ENCODE data around the gene ACOT6. TPM values are rescaled to one million over a fixed set of nuclear protein-coding genes. Genes with fewer than 3 reads are reported as not detected.
"Not testable (repeated sequence)": the region's sequence is repeated elsewhere in the genome, so short reads cannot be mapped to it uniquely, and the experiment has no call there.

The ACOT6 gene
- total and polyA plus RNA-seq, 2 of the 4 experiments (the other 2 are of a cell fraction), result not detected

DNA sequence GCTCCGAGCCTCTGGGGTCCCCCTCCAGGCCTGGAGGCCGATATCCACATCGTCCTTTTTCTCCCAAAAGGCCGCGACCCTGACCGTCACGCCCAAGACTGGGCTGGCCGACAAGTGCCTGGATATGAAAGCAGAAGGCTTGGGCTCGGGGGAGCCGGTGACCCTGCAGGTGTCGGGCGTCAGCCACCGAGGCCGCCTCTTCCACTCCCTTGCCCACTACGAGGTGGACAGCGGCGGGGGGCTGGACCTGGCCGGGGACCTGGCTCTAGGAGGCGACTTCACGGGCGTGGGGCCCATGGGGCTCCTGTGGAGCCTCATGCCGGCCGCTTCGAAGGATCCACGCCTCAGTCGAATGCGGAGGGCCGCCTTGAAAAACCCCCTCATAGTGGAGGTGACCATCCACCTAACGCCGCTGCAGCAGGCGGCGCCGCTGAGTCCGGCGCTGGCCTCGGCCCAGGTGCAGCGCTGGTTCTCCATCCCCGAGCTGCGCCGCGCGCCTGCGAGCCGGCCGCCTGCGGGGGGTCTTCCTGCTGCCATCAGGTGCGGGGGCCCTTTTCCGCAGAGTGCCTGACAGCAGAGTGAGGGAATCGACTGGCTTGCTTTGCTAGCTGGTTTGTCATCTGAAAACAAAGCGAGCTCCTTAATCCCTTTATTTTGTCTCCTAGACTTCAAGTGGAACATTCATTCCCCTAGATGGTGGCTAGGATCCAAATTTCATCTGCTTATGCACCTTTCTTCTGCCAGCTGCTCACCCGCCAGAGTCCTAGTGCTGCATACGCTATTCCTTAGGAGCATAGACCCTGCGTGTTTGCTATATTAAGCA, 21.9 kb downstream of the ACOT6 start:
- Histone ChIP-seq H2AFZ (replicated peaks; ENCODE audit: low read length, poor library complexity) (peak overlapping the region; percentile 98), H2BK15ac (ENCODE audit: low read depth, low read length) (no peak overlapping the region), H3K4me3 (ENCODE audit: insufficient read depth, low read depth, low read length) (no peak overlapping the region), H2BK20ac (ENCODE audit: low read depth, low read length) (no peak overlapping the region), H3K9me1 (ENCODE audit: insufficient read depth, low read length) (peaks cover 2% of the 10 kb centered on the region; the same call in 1 of the 2 replicates), H3K18ac (ENCODE audit: low read depth, low read length) (no peak overlapping the region), H3K9me3 (ENCODE audit: control insufficient read depth, insufficient read depth, low read length) (no peaks in the 10 kb centered on the region), H3K79me1 (ENCODE audit: low read depth in 1 of 2, low read length in 2 of 2) (no peaks in the 10 kb centered on the region), H3K23ac (ENCODE audit: low read depth, low read length) (no peak overlapping the region), H3K36me3 (ENCODE audit: control insufficient read depth, insufficient read depth, low read length) (no peaks in the 10 kb centered on the region), H4K8ac (ENCODE audit: low read depth in 2 of 2, low read length in 2 of 2) (peak overlapping the region; percentile 62 to 95; a peak in 2 of 4 replicates), H4K20me1 (ENCODE audit: insufficient read depth, low read length) (no peaks in the 10 kb centered on the region), H3K4me1 (ENCODE audit: control insufficient read depth, insufficient read depth, low read length) (no peaks in the 10 kb centered on the region), H3K27ac (ENCODE audit: insufficient read depth, low read length) (no peak overlapping the region), H2AK9ac (replicated peaks; ENCODE audit: low read depth, low read length, poor library complexity) (peak overlapping the region; percentile 89), H3K56ac (ENCODE audit: extremely low read depth, insufficient read depth, low read length) (no peak overlapping the region), H3K9ac (ENCODE audit: low read depth, low read length) (no peak overlapping the region), H3K14ac (replicated peaks; ENCODE audit: low read depth, low read length) (no peak overlapping the region), H3K4me2 (ENCODE audit: low read depth, low read length) (no peak overlapping the region; the same call in 1 of the 2 replicates), H2AK5ac (ENCODE audit: low read depth, low read length) (no peak overlapping the region), H4K91ac (ENCODE audit: insufficient read depth, low read depth, low read length) (peak overlapping the region; percentile 15; the same call in 1 of the 2 replicates), H2BK120ac (ENCODE audit: low read depth, low read length) (no peak overlapping the region), H3K4ac (ENCODE audit: low read depth, low read length) (no peak overlapping the region; the same call in 1 of the 2 replicates), H4K5ac (ENCODE audit: low read depth, low read length) (no peak overlapping the region), H3K27me3 (ENCODE audit: control insufficient read depth, insufficient read depth, low read length) (no peaks in the 10 kb centered on the region; the same call in 1 of the 2 replicates), H2BK5ac (ENCODE audit: low read depth, low read length, poor library complexity, severe bottlenecking) (no peak overlapping the region)
- WGBS, 2 experiments (ENCODE audit: extremely low coverage in 2 of 2, insufficient read length in 1 of 2), result 24% methylated on average over 25 of the region's 53 CpGs; no CpG with 5 or more reads in 1 of the 2 experiments
- no TSS peak for BruUV-seq (replicated peaks)
- intact Hi-C loops (cut with micrococcal nuclease) (loop anchor here (10.0 kb wide), 2 partner anchors 339 to 459 kb away; no protein-coding TSS in a partner anchor), dilution Hi-C loops (cut with HindIII; ENCODE audit: low sequenced_read_pairs, unreplicated experiment) (no loop called here), in situ Hi-C loops (cut with MboI; ENCODE audit: low sequenced_read_pairs) (no loop called here)
- TF ChIP-seq POLR2A (IDR thresholded peaks at IDR 0.05; ENCODE audit: low read depth, low read length), result no peak
- no peak for TF ChIP-seq RCOR1 (IDR thresholded peaks at IDR 0.05; ENCODE audit: insufficient replicate concordance, low read length)
- TF ChIP-seq, protein P1, sequence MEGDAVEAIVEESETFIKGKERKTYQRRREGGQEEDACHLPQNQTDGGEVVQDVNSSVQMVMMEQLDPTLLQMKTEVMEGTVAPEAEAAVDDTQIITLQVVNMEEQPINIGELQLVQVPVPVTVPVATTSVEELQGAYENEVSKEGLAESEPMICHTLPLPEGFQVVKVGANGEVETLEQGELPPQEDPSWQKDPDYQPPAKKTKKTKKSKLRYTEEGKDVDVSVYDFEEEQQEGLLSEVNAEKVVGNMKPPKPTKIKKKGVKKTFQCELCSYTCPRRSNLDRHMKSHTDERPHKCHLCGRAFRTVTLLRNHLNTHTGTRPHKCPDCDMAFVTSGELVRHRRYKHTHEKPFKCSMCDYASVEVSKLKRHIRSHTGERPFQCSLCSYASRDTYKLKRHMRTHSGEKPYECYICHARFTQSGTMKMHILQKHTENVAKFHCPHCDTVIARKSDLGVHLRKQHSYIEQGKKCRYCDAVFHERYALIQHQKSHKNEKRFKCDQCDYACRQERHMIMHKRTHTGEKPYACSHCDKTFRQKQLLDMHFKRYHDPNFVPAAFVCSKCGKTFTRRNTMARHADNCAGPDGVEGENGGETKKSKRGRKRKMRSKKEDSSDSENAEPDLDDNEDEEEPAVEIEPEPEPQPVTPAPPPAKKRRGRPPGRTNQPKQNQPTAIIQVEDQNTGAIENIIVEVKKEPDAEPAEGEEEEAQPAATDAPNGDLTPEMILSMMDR (conservative IDR thresholded peaks at IDR 0.05; ENCODE audit: low read depth, low read length), result 0 out of 2 replicates have a peak, but pooled peaks have one; percentile 13
- POLR2A ChIA-PET (ENCODE audit: unreplicated experiment), result no interaction called here
- CTCF ChIA-PET, result interaction anchor here (0.6 to 2.4 kb wide), 3 partner anchors 21 to 138 kb away, joined by 3 to 12 read pairs (median 10); no protein-coding TSS in a partner anchor
- DNase-seq, result no peak
- ATAC-seq (ENCODE audit: low read depth), result no peak

DNA sequence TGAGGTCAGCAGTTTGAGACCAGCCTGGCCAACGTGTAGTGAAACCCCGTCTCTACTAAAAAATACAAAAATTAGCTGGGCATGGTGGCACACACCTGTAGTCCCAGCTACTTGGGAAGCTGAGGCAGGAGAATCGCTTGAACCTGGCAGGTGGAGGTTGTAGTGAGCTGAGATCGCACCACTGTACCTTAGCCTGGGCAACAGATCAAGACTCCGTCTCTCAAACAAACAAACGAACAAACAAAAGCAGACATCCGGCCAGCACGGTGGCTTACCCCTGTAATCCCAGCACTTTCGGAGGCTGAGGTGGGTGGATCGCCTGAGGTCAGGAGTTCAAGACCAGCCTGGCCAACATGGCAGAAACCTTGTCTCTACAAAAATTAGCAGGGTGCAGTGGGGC, 24.0 kb downstream of the ACOT6 start:
- POLR2A ChIA-PET (ENCODE audit: unreplicated experiment), result not testable (repeated sequence)

More for the DNA sequence above, 24.0 kb downstream of the ACOT6 start:
- H2BK15ac ChIP-seq (ENCODE audit: low read depth, low read length); H3K18ac ChIP-seq (ENCODE audit: low read depth, low read length); H3K4me1 ChIP-seq (ENCODE audit: control insufficient read depth, insufficient read depth, low read length); H2BK120ac ChIP-seq (ENCODE audit: low read depth, low read length); H3K4ac ChIP-seq (ENCODE audit: low read depth, low read length); H4K91ac ChIP-seq (ENCODE audit: insufficient read depth, low read depth, low read length); H2AFZ ChIP-seq (replicated peaks; ENCODE audit: low read length, poor library complexity); H3K27me3 ChIP-seq (ENCODE audit: control insufficient read depth, insufficient read depth, low read length); H3K56ac ChIP-seq (ENCODE audit: extremely low read depth, insufficient read depth, low read length); dilution Hi-C loops (cut with HindIII; ENCODE audit: low sequenced_read_pairs, unreplicated experiment); H2AK5ac ChIP-seq (ENCODE audit: low read depth, low read length); H3K9me3 ChIP-seq (ENCODE audit: control insufficient read depth, insufficient read depth, low read length); H3K23ac ChIP-seq (ENCODE audit: low read depth, low read length); H3K36me3 ChIP-seq (ENCODE audit: control insufficient read depth, insufficient read depth, low read length); BruUV-seq (replicated peaks); H3K9ac ChIP-seq (ENCODE audit: low read depth, low read length); H3K27ac ChIP-seq (ENCODE audit: insufficient read depth, low read length); ATAC-seq (ENCODE audit: low read depth); H4K8ac ChIP-seq (ENCODE audit: low read depth in 2 of 2, low read length in 2 of 2); H3K14ac ChIP-seq (replicated peaks; ENCODE audit: low read depth, low read length); H4K5ac ChIP-seq (ENCODE audit: low read depth, low read length); H4K20me1 ChIP-seq (ENCODE audit: insufficient read depth, low read length); H2AK9ac ChIP-seq (replicated peaks; ENCODE audit: low read depth, low read length, poor library complexity); DNase-seq; H2BK5ac ChIP-seq (ENCODE audit: low read depth, low read length, poor library complexity, severe bottlenecking); H3K79me1 ChIP-seq (ENCODE audit: low read depth in 1 of 2, low read length in 2 of 2); H3K4me3 ChIP-seq (ENCODE audit: insufficient read depth, low read depth, low read length); H3K9me1 ChIP-seq (ENCODE audit: insufficient read depth, low read length); H2BK20ac ChIP-seq (ENCODE audit: low read depth, low read length); CTCF ChIA-PET; H3K4me2 ChIP-seq (ENCODE audit: low read depth, low read length): not testable (repeated sequence)
- intact Hi-C loops (cut with micrococcal nuclease), result loop anchor here (5.0 to 10.0 kb wide), 3 partner anchors 144 to 462 kb away; partner anchors contain the start of gene RIOX1
- WGBS, 2 experiments (ENCODE audit: extremely low coverage in 2 of 2, insufficient read length in 1 of 2), result 90% methylated on average over 2 of the region's 10 CpGs; no CpG with 5 or more reads in 1 of the 2 experiments
- in situ Hi-C loops (cut with MboI; ENCODE audit: low sequenced_read_pairs), result loop anchor here (5.0 kb wide), 1 partner anchor 129 kb away; no protein-coding TSS in a partner anchor

All from IMR-90 (cell line).